ENCODE measurements around the gene TP53AIP1. TPM values are rescaled to one million over a fixed set of nuclear protein-coding genes. Genes with fewer than 3 reads are reported as not detected.

The TP53AIP1 gene
- total RNA-seq, 1 experiment from 2014 or later = 0.11 TPM

GRCh38 chr11:128926437-128927107 lies 16.1 kb downstream of the TP53AIP1 start:
- TF ChIP-seq CTCF (IDR thresholded peaks at IDR 0.05; ENCODE audit: insufficient read depth in 1 of 2, low read depth in 1 of 2, low read length in 1 of 2, severe bottlenecking in 1 of 2, unreplicated experiment in 1 of 2) = no peak
- Mint-ChIP-seq H3K4me3 (ENCODE audit: unreplicated experiment) (no peak overlapping the region), H3K9me3 (ENCODE audit: unreplicated experiment) (no peaks in the 10 kb centered on the region), H3K27ac (ENCODE audit: unreplicated experiment) (no peak overlapping the region), H3K27me3 (ENCODE audit: insufficient read depth, unreplicated experiment) (peaks cover 23% of the 10 kb centered on the region), H3K36me3 (ENCODE audit: insufficient read depth, unreplicated experiment) (no peaks in the 10 kb centered on the region), H3K4me1 (ENCODE audit: low read depth, unreplicated experiment) (no peaks in the 10 kb centered on the region)
- ChIA-PET POLR2A (no interaction called here), CTCF (interaction anchor here (0.6 kb wide), 1 partner anchor 40 kb away, joined by 3 read pairs; no protein-coding TSS in a partner anchor)
- BruUV-seq (replicated peaks) = no TSS peak
- Histone ChIP-seq H3K4me3 (ENCODE audit: low read depth, low read length) (no peak overlapping the region), H3K9me3 (no peaks in the 10 kb centered on the region), H3K4me1 (no peaks in the 10 kb centered on the region), H3K27me3 (replicated peaks; ENCODE audit: control insufficient read depth, insufficient read depth, low read length) (no peaks in the 10 kb centered on the region; the same call in 1 of the 2 replicates), H3K36me3 (ENCODE audit: control insufficient read depth, insufficient read depth, low read length) (no peaks in the 10 kb centered on the region)
- DNase-seq = no peak
- intact Hi-C loops (cut with micrococcal nuclease; ENCODE audit: unreplicated experiment) = no loop called here

- Mint-ChIP-seq H3K36me3 (ENCODE audit: insufficient read depth, unreplicated experiment) (no peaks in the 10 kb centered on the region), H3K27me3 (ENCODE audit: insufficient read depth, unreplicated experiment) (peaks cover 25% of the 10 kb centered on the region), H3K4me1 (ENCODE audit: low read depth, unreplicated experiment) (no peaks in the 10 kb centered on the region), H3K9me3 (ENCODE audit: unreplicated experiment) (no peaks in the 10 kb centered on the region), H3K27ac (ENCODE audit: unreplicated experiment) (no peak overlapping the region), H3K4me3 (ENCODE audit: unreplicated experiment) (no peak overlapping the region)
- DNase-seq = no peak
- ChIA-PET POLR2A (interaction anchor here (0.6 kb wide), 1 partner anchor 67 kb away, joined by 4 read pairs; no protein-coding TSS in a partner anchor), CTCF (interaction anchor here (0.6 kb wide), 1 partner anchor 40 kb away, joined by 3 read pairs; no protein-coding TSS in a partner anchor)
- intact Hi-C loops (cut with micrococcal nuclease; ENCODE audit: unreplicated experiment) = no loop called here
- Histone ChIP-seq H3K27me3 (replicated peaks; ENCODE audit: control insufficient read depth, insufficient read depth, low read length) (no peaks in the 10 kb centered on the region; the same call in 1 of the 2 replicates), H3K4me3 (ENCODE audit: low read depth, low read length) (no peak overlapping the region), H3K4me1 (no peaks in the 10 kb centered on the region), H3K36me3 (ENCODE audit: control insufficient read depth, insufficient read depth, low read length) (no peaks in the 10 kb centered on the region), H3K9me3 (no peaks in the 10 kb centered on the region)
- TF ChIP-seq CTCF (IDR thresholded peaks at IDR 0.05; ENCODE audit: insufficient read depth in 1 of 2, low read depth in 1 of 2, low read length in 1 of 2, severe bottlenecking in 1 of 2, unreplicated experiment in 1 of 2) = no peak
- no TSS peak for BruUV-seq (replicated peaks)
Observed at GRCh38 chr11:128926000-128926399, 16.7 kb downstream of the TP53AIP1 start.

- ChIA-PET CTCF (interaction anchor here (0.9 to 1.4 kb wide), 2 partner anchors 24 to 31 kb away, joined by 4 to 5 read pairs; no protein-coding TSS in a partner anchor), POLR2A (no interaction called here)
- Histone ChIP-seq H3K27me3 (replicated peaks; ENCODE audit: control insufficient read depth, insufficient read depth, low read length) (no peaks in the 10 kb centered on the region; the same call in 1 of the 2 replicates), H3K4me1 (no peaks in the 10 kb centered on the region), H3K4me3 (ENCODE audit: low read depth, low read length) (no peak overlapping the region), H3K36me3 (ENCODE audit: control insufficient read depth, insufficient read depth, low read length) (no peaks in the 10 kb centered on the region), H3K9me3 (no peaks in the 10 kb centered on the region)
- no peak for TF ChIP-seq CTCF (IDR thresholded peaks at IDR 0.05; ENCODE audit: insufficient read depth in 1 of 2, low read depth in 1 of 2, low read length in 1 of 2, severe bottlenecking in 1 of 2, unreplicated experiment in 1 of 2)
- Mint-ChIP-seq H3K9me3 (ENCODE audit: unreplicated experiment) (no peaks in the 10 kb centered on the region), H3K4me1 (ENCODE audit: low read depth, unreplicated experiment) (no peaks in the 10 kb centered on the region), H3K36me3 (ENCODE audit: insufficient read depth, unreplicated experiment) (no peaks in the 10 kb centered on the region), H3K4me3 (ENCODE audit: unreplicated experiment) (no peak overlapping the region), H3K27me3 (ENCODE audit: insufficient read depth, unreplicated experiment) (peaks cover 32% of the 10 kb centered on the region), H3K27ac (ENCODE audit: unreplicated experiment) (no peak overlapping the region)
- no peak for DNase-seq
- intact Hi-C loops (cut with micrococcal nuclease; ENCODE audit: unreplicated experiment) = no loop called here
- no TSS peak for BruUV-seq (replicated peaks)
Observed at GRCh38 chr11:128925250-128925600, 17.4 kb downstream of the TP53AIP1 start.

Measured in Caco-2 (cell line).